GM12878 (cell line): ENCODE data around the gene RCOR1. TPM values are rescaled to one million over a fixed set of nuclear protein-coding genes. Genes with fewer than 3 reads are reported as not detected.

Experiments
- ASH2L ChIP-seq: fragments of 300-600, 200-600 bp; sonication (generic); IDR thresholded peaks from 2 replicates; pipeline ENCODE4 v1.6.1; 2017; ENCODE audit warnings: low read depth, mild to moderate bottlenecking, borderline replicate concordance
- CREB1 ChIP-seq: IDR thresholded peaks from 2 replicates; pipeline ENCODE4 v1.6.1; 2012; ENCODE audit warnings: low read depth, mild to moderate bottlenecking, inconsistent platforms
- CUX1 ChIP-seq: IDR thresholded peaks from 2 replicates; pipeline ENCODE4 v1.6.1; 2012; ENCODE audit warnings: improper control_type of control experiment, low read depth, low read length; ENCODE audit not compliant: insufficient replicate concordance
- E4F1 ChIP-seq: fragments of 450-650 bp; IDR thresholded peaks from 2 replicates; pipeline ENCODE4 v1.6.1; 2018; ENCODE audit warnings: borderline replicate concordance, mild to moderate bottlenecking; ENCODE audit not compliant: partially characterized antibody
- EED ChIP-seq: sonication (generic); IDR thresholded peaks from 2 replicates; pipeline ENCODE4 v1.6.1; 2016; ENCODE audit warnings: antibody characterized with exemption, low read depth
- HDGF ChIP-seq: fragments of 450-650 bp; IDR thresholded peaks from 2 replicates; pipeline ENCODE4 v1.6.1; 2016; ENCODE audit warnings: antibody characterized with exemption
- IRF3 ChIP-seq: fragments of 450-650 bp; IDR thresholded peaks from 2 replicates; pipeline ENCODE4 v1.6.1; 2014; ENCODE audit warnings: mild to moderate bottlenecking
- polyA plus RNA-seq, 11 experiments: library from polyadenylated mRNA; depleted of rRNA in 4 of 11; unstranded in 6 of 11; stranded (reverse) in 5 of 11; fragments of >200 nt; fragmentation: Nextera tagmentation in 4 of 11; fragmentation: Illumina TruSeq in 1 of 11; extraction: Ambion mirVana in 4 of 11; extraction: Trizol in 1 of 11; gene quantifications; 1 replicate in 1 of 11; 2 replicates in 10 of 11; pipeline versions ENCODE4 v1.2.1 to v1.2.3, GENCODE V29; 2011 to 2016; ENCODE audit warnings: inconsistent platforms in 2 of 11, missing spikeins in 2 of 11, low read depth in 1 of 11
- total RNA-seq, 4 experiments: library from RNA; depleted of rRNA in 3 of 4; stranded (reverse); fragments of >200 nt in 3 of 4; fragmentation: Illumina TruSeq in 1 of 4; extraction: Trizol in 1 of 4; gene quantifications; 2 replicates each; pipeline versions ENCODE4 v1.2.1 to v1.2.3, GENCODE V29; 2013 to 2021

RCOR1 gene
- total and polyA plus RNA-seq, 10 of the 15 experiments (the other 5 are each of a cell fraction or from before 2014, with no cell fraction given) = 1.6 to 12.2 (median 4.4) TPM

GRCh38 chr14:102667703-102668102, 75.3 kb downstream of the RCOR1 start (continued):
- TF ChIP-seq E4F1 (no peak), CREB1 (no peak), CUX1 (no peak), EED (no peak), ASH2L (no peak), IRF3 (no peak), HDGF (no peak)
- TF ChIP-seq, all 136 proteins: peak for 0
